IMR-90 (cell line): Measurements from ENCODE around the gene PTPRN2. TPM values are rescaled to one million over a fixed set of nuclear protein-coding genes. Genes with fewer than 3 reads are reported as not detected.

ENCODE experiments used
- ATAC-seq: fragments of 200-7000 bp; cut with Tn5 transposase; 2 replicates; pipeline ENCODE4 v1.9.1; 2020; ENCODE audit warnings: low read depth, mild to moderate bottlenecking, moderate library complexity
- BruUV-seq: library from RNA; stranded (reverse); fragments of 400-500 nt; replicated peaks from 2 replicates; lab custom pipeline; 2021; lab: Mats Ljungman, UMichigan
- CTCF ChIA-PET: fragments of 300-600 bp; formaldehyde crosslinking; extraction: SDS; loops from one replicate; lab custom pipeline; 2021; ENCODE audit warnings: antibody characterized with exemption; lab: Yijun Ruan, JAX
- POLR2A ChIA-PET: fragments of 300-600 bp; sonication (Branson Sonifier 250); formaldehyde crosslinking; loops from one replicate; lab custom pipeline; 2022; ENCODE audit warnings: antibody characterized with exemption; ENCODE audit not compliant: unreplicated experiment; lab: Charles Lee
- DNase-seq: peaks from one replicate; pipeline ENCODE4 v3.0.0; 2013
- H2AFZ ChIP-seq: replicated peaks from 2 replicates; pipeline ENCODE3; 2013; ENCODE audit warnings: low read length, mild to moderate bottlenecking; ENCODE audit not compliant: poor library complexity
- H2AK5ac ChIP-seq: 2 replicates; pipeline ENCODE4 v1.6.1; 2013; ENCODE audit warnings: low read depth, low read length, inconsistent platforms
- H2AK9ac ChIP-seq: replicated peaks from 2 replicates; pipeline ENCODE3; 2013; ENCODE audit warnings: mild to moderate bottlenecking, low read depth, low read length, moderate library complexity; ENCODE audit not compliant: poor library complexity
- H2BK120ac ChIP-seq: 2 replicates; pipeline ENCODE4 v1.6.1; 2013; ENCODE audit warnings: low read depth, low read length, inconsistent platforms
- H2BK15ac ChIP-seq: 3 replicates; pipeline ENCODE4 v1.6.1; 2013; ENCODE audit warnings: low read depth, low read length, inconsistent platforms
- H2BK20ac ChIP-seq: 2 replicates; pipeline ENCODE4 v1.6.1; 2013; ENCODE audit warnings: low read depth, mild to moderate bottlenecking, inconsistent platforms, low read length, moderate library complexity
- H2BK5ac ChIP-seq: 2 replicates; pipeline ENCODE4 v1.6.1; 2013; ENCODE audit warnings: mild to moderate bottlenecking, low read depth, low read length, inconsistent platforms; ENCODE audit not compliant: poor library complexity, severe bottlenecking
- H3K14ac ChIP-seq: replicated peaks from 2 replicates; pipeline ENCODE4 v1.6.1; 2013; ENCODE audit warnings: low read depth, low read length, inconsistent platforms
- H3K18ac ChIP-seq: 2 replicates; pipeline ENCODE4 v1.6.1; 2013; ENCODE audit warnings: low read depth, low read length, control low read depth
- H3K23ac ChIP-seq: 2 replicates; pipeline ENCODE4 v1.6.1; 2013; ENCODE audit warnings: low read depth, low read length, inconsistent platforms
- H3K27ac ChIP-seq: 2 replicates; pipeline ENCODE4 v1.5.1; 2013; ENCODE audit warnings: mild to moderate bottlenecking, control low read depth, low read length; ENCODE audit not compliant: insufficient read depth
- H3K27me3 ChIP-seq: 2 replicates; pipeline ENCODE4 v1.6.1; 2013; ENCODE audit warnings: low read length; ENCODE audit not compliant: control insufficient read depth, insufficient read depth
- H3K36me3 ChIP-seq: 2 replicates; pipeline ENCODE4 v1.6.1; 2013; ENCODE audit warnings: low read length, mixed read lengths; ENCODE audit not compliant: control insufficient read depth, insufficient read depth
- H3K4ac ChIP-seq: 2 replicates; pipeline ENCODE4 v1.6.1; 2013; ENCODE audit warnings: low read depth, low read length, inconsistent platforms
- H3K4me1 ChIP-seq: 2 replicates; pipeline ENCODE4 v1.6.1; 2013; ENCODE audit warnings: low read length, mixed read lengths; ENCODE audit not compliant: control insufficient read depth, insufficient read depth
- H3K4me2 ChIP-seq: 2 replicates; pipeline ENCODE4 v1.6.1; 2013; ENCODE audit warnings: low read depth, mild to moderate bottlenecking, control low read depth, low read length, moderate library complexity
- H3K4me3 ChIP-seq: 2 replicates; pipeline ENCODE4 v1.5.1; 2013; ENCODE audit warnings: low read depth, mild to moderate bottlenecking, control low read depth, low read length, moderate library complexity; ENCODE audit not compliant: insufficient read depth
- H3K56ac ChIP-seq: 2 replicates; pipeline ENCODE4 v1.6.1; 2013; ENCODE audit warnings: low read length, inconsistent platforms; ENCODE audit not compliant: insufficient read depth; ENCODE audit errors: extremely low read depth
- H3K79me1 ChIP-seq, 2 experiments: 2 replicates each; pipeline ENCODE4 v1.6.1; 2013; ENCODE audit warnings: low read length in 2 of 2, inconsistent platforms in 1 of 2, low read depth in 1 of 2
- H3K9ac ChIP-seq: 2 replicates; pipeline ENCODE4 v1.6.1; 2013; ENCODE audit warnings: low read depth, low read length, control low read depth
- H3K9me1 ChIP-seq: 2 replicates; pipeline ENCODE4 v1.6.1; 2013; ENCODE audit warnings: low read length, inconsistent platforms; ENCODE audit not compliant: insufficient read depth
- H3K9me3 ChIP-seq: 2 replicates; pipeline ENCODE4 v1.6.1; 2013; ENCODE audit warnings: low read length; ENCODE audit not compliant: control insufficient read depth, insufficient read depth
- H4K20me1 ChIP-seq: 2 replicates; pipeline ENCODE4 v1.6.1; 2013; ENCODE audit warnings: low read length, inconsistent platforms; ENCODE audit not compliant: insufficient read depth
- H4K5ac ChIP-seq: 2 replicates; pipeline ENCODE4 v1.6.1; 2013; ENCODE audit warnings: mild to moderate bottlenecking, low read depth, low read length, control low read depth
- H4K8ac ChIP-seq, 2 experiments: 2 replicates each; pipeline ENCODE4 v1.6.1; 2013; ENCODE audit warnings: low read depth in 2 of 2, low read length in 2 of 2, control low read depth in 1 of 2, inconsistent platforms in 1 of 2
- H4K91ac ChIP-seq: 2 replicates; pipeline ENCODE4 v1.6.1; 2013; ENCODE audit warnings: low read depth, low read length, inconsistent platforms; ENCODE audit not compliant: insufficient read depth
- BHLHE40 ChIP-seq: fragments of 150-350 bp; IDR thresholded peaks from 2 replicates; pipeline ENCODE4 v1.6.1; 2016; ENCODE audit warnings: mild to moderate bottlenecking, low read depth, low read length
- CHD1 ChIP-seq: IDR thresholded peaks from 2 replicates; pipeline ENCODE4 v1.6.1; 2012; ENCODE audit warnings: low read depth, low read length, improper control_type of control experiment
- MAZ ChIP-seq: IDR thresholded peaks from 2 replicates; pipeline ENCODE4 v1.6.1; 2012; ENCODE audit warnings: low read depth, mild to moderate bottlenecking, low read length, improper control_type of control experiment, moderate library complexity, borderline replicate concordance
- MXI1 ChIP-seq: IDR thresholded peaks from 2 replicates; pipeline ENCODE4 v1.6.1; 2012; ENCODE audit warnings: low read depth, mild to moderate bottlenecking, low read length, moderate library complexity, borderline replicate concordance
- NFE2L2 ChIP-seq: fragments of 150-350 bp; IDR thresholded peaks from 2 replicates; pipeline ENCODE4 v1.6.1; 2016; ENCODE audit warnings: low read depth, mild to moderate bottlenecking, low read length
- POLR2A ChIP-seq: IDR thresholded peaks from 2 replicates; pipeline ENCODE4 v1.6.1; 2012; ENCODE audit warnings: mild to moderate bottlenecking, low read depth, low read length
- RCOR1 ChIP-seq: IDR thresholded peaks from 2 replicates; pipeline ENCODE4 v1.6.1; 2012; ENCODE audit warnings: mild to moderate bottlenecking, low read length, improper control_type of control experiment; ENCODE audit not compliant: insufficient replicate concordance
- RFX5 ChIP-seq: IDR thresholded peaks from 2 replicates; pipeline ENCODE4 v1.8.0; 2012; ENCODE audit warnings: low read depth, mild to moderate bottlenecking, low read length, moderate library complexity
- WGBS, 2 experiments: methylation state at CpG; one replicate each; pipeline versions ENCODE4 v1.1.5 to v1.1.7; 2013; ENCODE audit warnings: missing lambda C conversion rate in 2 of 2; ENCODE audit not compliant: insufficient read length in 1 of 2; ENCODE audit errors: extremely low coverage in 2 of 2; 5-methylcytosine and 5-hydroxymethylcytosine counted together
- dilution Hi-C: fragments of 300-500 bp; cut with HindIII; formaldehyde crosslinking; loops from one replicate; pipeline ENCODE4 v1.14.3; 2018; ENCODE audit warnings: low sequenced_read_pairs; ENCODE audit not compliant: unreplicated experiment
- in situ Hi-C: fragments of 300-500 bp; cut with MboI; formaldehyde crosslinking; loops from 3 replicates; pipeline ENCODE4 v1.14.3; 2019; ENCODE audit warnings: low sequenced_read_pairs, inconsistent platforms, mixed read lengths
- intact Hi-C: fragments of 100-400 bp; cut with micrococcal nuclease; formaldehyde crosslinking; loops from 2 replicates; pipeline ENCODE4 v1.10.0; 2022
- polyA plus RNA-seq, 3 experiments: library from polyadenylated mRNA; depleted of rRNA; stranded (reverse); fragments of >200 nt; gene quantifications; 2 replicates each; pipeline ENCODE4 v1.2.3, GENCODE V29; 2012; ENCODE audit warnings: low replicate concordance in 1 of 3
- total RNA-seq: library from RNA; depleted of rRNA; stranded (reverse); fragments of >200 nt; gene quantifications from 2 replicates; pipeline ENCODE4 v1.2.3, GENCODE V29; 2012
- TF ChIP-seq, protein P1 (sequence below): fragments of 150-350 bp; IDR thresholded peaks from 2 replicates; pipeline ENCODE4 v1.6.1; 2017; ENCODE audit warnings: mild to moderate bottlenecking, antibody characterized with exemption, low read length, low read depth

The PTPRN2 gene
- total and polyA plus RNA-seq, 2 of the 4 experiments (the other 2 are of a cell fraction): 0.03 TPM; not detected in 1

DNA sequence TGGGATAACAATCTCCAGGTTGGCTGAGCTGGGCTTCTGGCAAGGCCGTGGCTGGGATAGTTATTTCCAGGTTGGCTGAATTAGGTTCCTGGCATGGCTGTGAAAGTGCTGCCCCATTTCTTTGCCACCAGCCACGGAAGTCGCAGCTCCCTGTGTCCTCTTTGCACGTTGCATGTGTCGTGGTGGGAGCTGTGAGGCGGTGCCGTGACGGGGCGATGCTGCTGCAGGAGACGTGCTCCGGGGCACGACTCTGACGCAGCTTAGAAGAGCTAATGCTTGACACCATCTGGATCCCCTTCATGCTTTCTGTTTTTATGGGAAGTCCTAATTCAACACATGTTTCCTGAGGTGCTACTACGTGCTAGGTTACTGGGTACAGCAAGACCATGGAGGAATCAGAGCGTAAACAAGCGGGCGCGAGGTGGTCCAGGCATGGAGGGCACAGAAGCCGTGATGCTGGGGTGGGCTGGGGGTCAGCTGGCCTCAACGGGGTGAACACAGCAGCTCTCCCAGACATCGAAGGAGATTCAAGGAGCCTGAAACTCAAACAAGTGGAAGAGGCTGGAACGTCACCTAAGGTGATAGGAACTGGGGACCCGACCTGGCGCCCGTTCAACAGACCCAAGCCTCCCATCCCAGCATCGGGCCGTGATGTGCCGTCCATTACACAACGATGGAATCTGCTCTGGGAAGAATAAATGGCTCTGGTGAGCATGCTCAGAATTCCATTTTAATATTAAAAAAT, 843.7 kb downstream of the PTPRN2 start:
- H3K4me1 ChIP-seq: no peaks in the 10 kb centered on the region
- no peaks in the 10 kb centered on the region for H3K79me1 ChIP-seq
- no peak overlapping the region for H2BK5ac ChIP-seq
- 83% methylated on average over 13 of the region's 29 CpGs; no CpG with 5 or more reads in 1 of the 2 experiments for WGBS, 2 experiments
- H2AFZ ChIP-seq: no peak overlapping the region
- no peak overlapping the region for H3K18ac ChIP-seq
- dilution Hi-C loops: no loop called here
- no peak overlapping the region for H3K27ac ChIP-seq
- no peak overlapping the region for H2AK5ac ChIP-seq
- H3K9ac ChIP-seq: no peak overlapping the region
- no peak for ATAC-seq
- no peaks in the 10 kb centered on the region for H4K20me1 ChIP-seq
- H2BK15ac ChIP-seq: no peak overlapping the region
- H4K5ac ChIP-seq: no peak overlapping the region
- no peak overlapping the region for H3K4ac ChIP-seq
- ChIA-PET POLR2A (no interaction called here), CTCF (no interaction called here)
- H3K14ac ChIP-seq: no peak overlapping the region
- intact Hi-C loops: no loop called here
- H3K27me3 ChIP-seq: no peaks in the 10 kb centered on the region
- no peak overlapping the region for H4K8ac ChIP-seq
- in situ Hi-C loops: no loop called here
- H3K9me3 ChIP-seq: peaks cover 58% of the 10 kb centered on the region
- no peak overlapping the region for H3K23ac ChIP-seq
- DNase-seq: no peak
- H2BK20ac ChIP-seq: no peak overlapping the region
- H3K4me3 ChIP-seq: no peak overlapping the region
- H3K9me1 ChIP-seq: no peaks in the 10 kb centered on the region
- H3K36me3 ChIP-seq: no peaks in the 10 kb centered on the region
- BruUV-seq: no TSS peak
- H4K91ac ChIP-seq: no peak overlapping the region
- TF ChIP-seq RCOR1 (no peak), BHLHE40 (no peak), RFX5 (no peak), MAZ (no peak), MXI1 (no peak), CHD1 (no peak), NFE2L2 (no peak), POLR2A (no peak)
- TF ChIP-seq, protein P1, sequence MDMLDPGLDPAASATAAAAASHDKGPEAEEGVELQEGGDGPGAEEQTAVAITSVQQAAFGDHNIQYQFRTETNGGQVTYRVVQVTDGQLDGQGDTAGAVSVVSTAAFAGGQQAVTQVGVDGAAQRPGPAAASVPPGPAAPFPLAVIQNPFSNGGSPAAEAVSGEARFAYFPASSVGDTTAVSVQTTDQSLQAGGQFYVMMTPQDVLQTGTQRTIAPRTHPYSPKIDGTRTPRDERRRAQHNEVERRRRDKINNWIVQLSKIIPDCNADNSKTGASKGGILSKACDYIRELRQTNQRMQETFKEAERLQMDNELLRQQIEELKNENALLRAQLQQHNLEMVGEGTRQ: no peak
- H2AK9ac ChIP-seq: no peak overlapping the region
- no peak overlapping the region for H3K4me2 ChIP-seq
- H2BK120ac ChIP-seq: no peak overlapping the region
- no peak overlapping the region for H3K56ac ChIP-seq
